Kidney epithelial cell (primary cell): ENCODE results near the gene NINJ1. TPM values are rescaled to one million over a fixed set of nuclear protein-coding genes. Genes with fewer than 3 reads are reported as not detected.

ENCODE experiments used
- DNase-seq: peaks from one replicate; pipeline ENCODE4 v3.0.0-alpha.2; 2010; ENCODE audit warnings: low read depth
- H3K27me3 ChIP-seq: 2 replicates; pipeline ENCODE4 v1.6.0; 2011; ENCODE audit warnings: low read length; ENCODE audit not compliant: control insufficient read depth, insufficient read depth
- H3K36me3 ChIP-seq: 2 replicates; pipeline ENCODE4 v1.5.1; 2011; ENCODE audit warnings: low read length; ENCODE audit not compliant: control insufficient read depth, insufficient read depth
- H3K4me3 ChIP-seq: 2 replicates; pipeline ENCODE4 v1.5.1; 2011; ENCODE audit warnings: low read depth, mild to moderate bottlenecking, control low read depth, low read length
- CTCF ChIP-seq: IDR thresholded peaks from 2 replicates; pipeline ENCODE4 v1.5.1; 2011; ENCODE audit warnings: mild to moderate bottlenecking, moderate library complexity, low read length, control low read depth, inconsistent platforms; ENCODE audit not compliant: insufficient read depth, poor library complexity, severe bottlenecking
- total RNA-seq: library from RNA; depleted of rRNA; stranded (reverse); fragments of >200 nt; gene quantifications from 2 replicates; pipeline ENCODE4 v1.2.3, GENCODE V29; 2015

Gene NINJ1
- total RNA-seq, 1 donor from 2014 or later, result 66.4 TPM

GRCh38 chr9:93087971-93088655, 45.9 kb downstream of the NINJ1 start:
- H3K36me3 ChIP-seq, result no peaks in the 10 kb centered on the region
- no peak for DNase-seq
- TF ChIP-seq CTCF, result no peak
- no peaks in the 10 kb centered on the region for H3K27me3 ChIP-seq
- H3K4me3 ChIP-seq, result no peak overlapping the region

- Histone ChIP-seq H3K36me3 (no peaks in the 10 kb centered on the region), H3K4me3 (no peak overlapping the region), H3K27me3 (no peaks in the 10 kb centered on the region)
- DNase-seq, result no peak
- TF ChIP-seq CTCF, result no peak
Observed at GRCh38 chr9:93086447-93087224, 47.4 kb downstream of the NINJ1 start.

- H3K27me3 ChIP-seq, result no peaks in the 10 kb centered on the region
- TF ChIP-seq CTCF, result no peak
- no peak overlapping the region for H3K4me3 ChIP-seq
- DNase-seq, result no peak
- H3K36me3 ChIP-seq, result no peaks in the 10 kb centered on the region
Observed at GRCh38 chr9:93085676-93086075, 48.4 kb downstream of the NINJ1 start.

- no peak for TF ChIP-seq CTCF
- Histone ChIP-seq H3K4me3 (no peak overlapping the region), H3K36me3 (no peaks in the 10 kb centered on the region), H3K27me3 (no peaks in the 10 kb centered on the region)
- DNase-seq, result no peak
Observed at GRCh38 chr9:93084471-93084881, 49.6 kb downstream of the NINJ1 start.

GRCh38 chr9:93083592-93084470, 50.2 kb downstream of the NINJ1 start:
- Histone ChIP-seq H3K4me3 (no peak overlapping the region), H3K27me3 (no peaks in the 10 kb centered on the region), H3K36me3 (no peaks in the 10 kb centered on the region)
- TF ChIP-seq CTCF, result no peak
- no peak for DNase-seq
